Adrenal gland (tissue), 5 donors: ENCODE data around the gene TSPAN18.

Experiments used
- CTCF ChIP-seq, 6 experiments: fragments of 450-650 bp in 4 of 6; fragments of 200-600 bp in 2 of 6; sonication (generic) in 1 of 6; IDR thresholded peaks; 1 replicate in 5 of 6; 2 replicates in 1 of 6; pipeline versions ENCODE4 v1.5.1 to v1.8.0; 2016 to 2021; ENCODE audit warnings: antibody characterized with exemption in 6 of 6, mild to moderate bottlenecking in 2 of 6, moderate library complexity in 1 of 6
- POLR2A ChIP-seq, 2 donors: fragments of 450-650 bp; IDR thresholded peaks; one replicate each; pipeline ENCODE4 v1.6.1; 2017; ENCODE audit warnings: antibody characterized with exemption in 2 of 2, mild to moderate bottlenecking in 2 of 2, moderate library complexity in 1 of 2
- donor health status: DM: no; HTN: no; CAD: no.

- TF ChIP-seq CTCF (IDR thresholded peaks at IDR 0.05) (no peak), POLR2A (IDR thresholded peaks at IDR 0.05) (no peak)
Measured at GRCh38 chr11:44767421-44767820, 40.7 kb downstream of the TSPAN18 start.
